GM23248 (cell line): ENCODE data around the gene PRKCE. TPM values are rescaled to one million over a fixed set of nuclear protein-coding genes. Genes with fewer than 3 reads are reported as not detected.

Experiments
- DNase-seq: peaks from one replicate; pipeline ENCODE4 v3.0.0-alpha.2; 2015
- H2AFZ ChIP-seq: fragments of 200-600 bp; sonication (generic); 2 replicates; pipeline ENCODE4 v1.6.1; 2016; ENCODE audit warnings: antibody characterized with exemption
- H3F3A ChIP-seq: fragments of 200-600 bp; sonication (generic); 2 replicates; pipeline ENCODE4 v1.6.1; 2016; ENCODE audit warnings: mild to moderate bottlenecking, antibody characterized with exemption, mixed run types; ENCODE audit not compliant: insufficient read depth
- H3K27ac ChIP-seq: fragments of 200-600 bp; sonication (generic); 2 replicates; pipeline ENCODE4 v1.5.1; 2016; ENCODE audit warnings: mild to moderate bottlenecking
- H3K27me3 ChIP-seq: fragments of 200-600 bp; sonication (generic); replicated peaks from 2 replicates; pipeline ENCODE4 v1.6.1; 2016; ENCODE audit warnings: mild to moderate bottlenecking; ENCODE audit not compliant: insufficient read depth
- H3K36me3 ChIP-seq: fragments of 200-600 bp; sonication (generic); 2 replicates; pipeline ENCODE4 v1.6.1; 2016; ENCODE audit warnings: low read depth, mild to moderate bottlenecking
- H3K4me1 ChIP-seq: fragments of 200-600 bp; sonication (generic); 2 replicates; pipeline ENCODE4 v1.6.1; 2016; ENCODE audit warnings: mild to moderate bottlenecking; ENCODE audit not compliant: insufficient read depth
- H3K4me2 ChIP-seq: fragments of 200-600 bp; sonication (generic); one replicate; pipeline ENCODE4 v1.6.1; 2016; ENCODE audit warnings: mild to moderate bottlenecking; ENCODE audit not compliant: unreplicated experiment
- H3K4me3 ChIP-seq: fragments of 200-600 bp; sonication (generic); 2 replicates; pipeline ENCODE4 v1.5.1; 2016; ENCODE audit warnings: mild to moderate bottlenecking
- H3K79me2 ChIP-seq: fragments of 200-600 bp; sonication (generic); 2 replicates; pipeline ENCODE4 v1.6.1; 2016; ENCODE audit warnings: mild to moderate bottlenecking; ENCODE audit not compliant: insufficient read depth
- H3K9ac ChIP-seq: fragments of 200-600 bp; sonication (generic); 2 replicates; pipeline ENCODE4 v1.6.1; 2016; ENCODE audit warnings: mild to moderate bottlenecking
- H3K9me2 ChIP-seq: fragments of 200-600 bp; sonication (generic); 2 replicates; pipeline ENCODE4 v1.6.1; 2016; ENCODE audit warnings: mixed run types, mild to moderate bottlenecking, moderate library complexity; ENCODE audit not compliant: insufficient read depth
- H3K9me3 ChIP-seq: fragments of 200-600 bp; sonication (generic); one replicate; pipeline ENCODE4 v1.6.1; 2017; ENCODE audit warnings: low read depth
- H4K20me1 ChIP-seq: fragments of 200-600 bp; sonication (generic); 2 replicates; pipeline ENCODE4 v1.6.0; 2016; ENCODE audit not compliant: insufficient read depth
- EZH2 ChIP-seq: fragments of 200-600 bp; sonication (generic); IDR thresholded peaks from 2 replicates; pipeline ENCODE4 v1.6.1; 2018; ENCODE audit warnings: antibody characterized with exemption, mild to moderate bottlenecking; ENCODE audit not compliant: insufficient read depth, poor library complexity, severe bottlenecking
- EZH2phosphoT487 ChIP-seq: fragments of 200-600 bp; sonication (generic); IDR thresholded peaks from 2 replicates; pipeline ENCODE4 v1.6.1; 2018; ENCODE audit warnings: antibody characterized with exemption, moderate library complexity, mild to moderate bottlenecking, low read depth; ENCODE audit not compliant: insufficient read depth
- WGBS, 2 experiments: methylation state at CpG; one replicate each; pipeline ENCODE4 v1.1.6; 2015 to 2017; ENCODE audit warnings: low lambda C conversion rate in 2 of 2, low coverage in 1 of 2; ENCODE audit errors: missing lambda C conversion rate in 2 of 2; 5-methylcytosine and 5-hydroxymethylcytosine counted together
- in situ Hi-C: fragments of 300-500 bp; cut with MboI; formaldehyde crosslinking; loops from 2 replicates; pipeline ENCODE4 v1.15.0; 2020
- polyA plus RNA-seq: library from polyadenylated mRNA; unstranded; fragments of >200 nt; fragmentation: Nextera tagmentation; extraction: Ambion mirVana; gene quantifications from 2 replicates; pipeline ENCODE4 v1.2.1, GENCODE V29; 2016
- total RNA-seq: library from RNA; depleted of rRNA; stranded (reverse); fragments of >200 nt; shearing (Covaris generic); gene quantifications from 2 replicates; pipeline ENCODE4 v1.2.3, GENCODE V29; 2014

PRKCE gene
- total and polyA plus RNA-seq, 2 experiments from 2014 or later = 5.9 to 7.0 TPM

DNA sequence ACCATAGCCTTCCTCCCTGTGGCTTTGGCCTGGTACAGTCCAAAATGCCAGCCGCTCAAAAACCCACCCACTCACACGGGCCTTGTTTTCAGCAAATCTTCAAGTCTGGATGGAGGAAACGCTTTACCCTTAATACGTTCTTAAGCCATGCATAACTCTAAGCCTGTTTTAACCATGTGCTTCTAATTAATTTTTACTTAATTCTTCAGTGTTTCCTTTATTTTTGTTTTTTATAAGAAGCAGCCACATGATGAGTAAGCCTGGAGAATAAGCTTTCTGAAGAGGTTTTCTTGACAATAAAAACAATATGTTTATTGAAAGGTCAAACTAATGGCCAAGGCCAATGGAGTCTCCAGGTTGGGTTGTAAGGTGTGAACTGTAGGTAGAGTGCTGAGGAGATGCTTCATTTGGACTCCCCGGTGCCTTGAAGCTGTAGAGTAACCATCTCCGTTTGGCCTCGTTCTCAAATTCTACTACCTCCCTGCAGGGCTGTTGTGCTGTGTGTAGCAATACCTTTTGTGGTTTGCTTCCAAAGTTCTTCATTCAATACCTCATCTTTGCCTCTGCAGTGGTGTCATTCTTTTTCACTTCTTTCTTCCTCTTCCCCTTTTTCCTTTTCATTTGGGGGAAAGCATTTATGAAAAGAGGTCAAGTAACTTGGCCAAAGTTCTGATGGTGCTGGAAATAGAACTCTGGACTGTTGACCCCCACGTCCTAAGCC lies 113.7 kb downstream of the PRKCE start:
- Histone ChIP-seq H3K27me3 (no peaks in the 10 kb centered on the region), H3K4me1 (peaks cover 10% of the 10 kb centered on the region), H3K27ac (no peak overlapping the region), H4K20me1 (no peaks in the 10 kb centered on the region), H3K9me2 (no peaks in the 10 kb centered on the region), H3K36me3 (no peaks in the 10 kb centered on the region), H3K9me3 (no peaks in the 10 kb centered on the region), H3K4me3 (no peak overlapping the region), H3K9ac (no peak overlapping the region), H2AFZ (no peak overlapping the region), H3F3A (peaks cover 6% of the 10 kb centered on the region; the same call in 1 of the 2 replicates), H3K79me2 (peaks cover 80% of the 10 kb centered on the region), H3K4me2 (no peak overlapping the region)
- in situ Hi-C loops = no loop called here
- no peak for DNase-seq
- TF ChIP-seq EZH2phosphoT487 = no peak
- TF ChIP-seq EZH2 = no peak
- 46 to 48% methylated on average over 8 of the region's 8 CpGs for WGBS, 2 experiments

DNA sequence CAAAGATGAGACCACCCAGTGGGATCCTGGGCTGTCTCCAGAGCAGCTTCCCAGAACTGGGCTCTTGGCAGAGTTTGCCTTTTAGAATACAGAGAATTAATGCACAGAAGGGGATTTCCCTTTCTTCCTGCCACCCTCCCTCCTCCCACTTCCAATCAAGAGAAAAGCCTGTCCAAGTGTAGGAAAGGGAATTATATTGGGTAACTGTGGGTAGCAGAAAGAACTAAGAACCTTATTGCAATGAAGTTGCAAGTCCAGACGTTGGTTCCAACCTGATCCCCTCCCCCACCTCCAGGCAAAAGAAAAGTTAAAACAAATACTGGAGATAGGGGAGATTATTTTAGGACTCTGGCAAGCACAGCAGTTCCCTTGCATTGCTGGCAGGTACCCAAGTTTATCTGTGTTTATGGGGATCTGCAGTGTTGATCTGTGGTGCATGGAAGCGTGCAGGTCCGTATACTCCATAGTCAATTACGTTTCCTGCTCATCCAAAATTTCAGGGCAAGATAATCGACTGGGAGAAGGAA lies 114.3 kb downstream of the PRKCE start:
- DNase-seq = no peak
- no peak overlapping the region for H3K27ac ChIP-seq
- peaks cover 13% of the 10 kb centered on the region for H3K4me1 ChIP-seq
- WGBS, 2 experiments = 67 to 70% methylated on average over 5 of the region's 5 CpGs
- no peak for TF ChIP-seq EZH2
- no peak for TF ChIP-seq EZH2phosphoT487
- H3F3A ChIP-seq = no peaks in the 10 kb centered on the region
- no peak overlapping the region for H3K9ac ChIP-seq
- no peaks in the 10 kb centered on the region for H3K36me3 ChIP-seq
- H2AFZ ChIP-seq = no peak overlapping the region
- in situ Hi-C loops = no loop called here
- no peak overlapping the region for H3K4me2 ChIP-seq
- peaks cover 85% of the 10 kb centered on the region for H3K79me2 ChIP-seq
- H3K9me3 ChIP-seq = no peaks in the 10 kb centered on the region
- peaks cover 2% of the 10 kb centered on the region; the same call in 1 of the 2 replicates for H4K20me1 ChIP-seq
- no peak overlapping the region for H3K4me3 ChIP-seq
- H3K27me3 ChIP-seq = no peaks in the 10 kb centered on the region
- H3K9me2 ChIP-seq = no peaks in the 10 kb centered on the region

DNA sequence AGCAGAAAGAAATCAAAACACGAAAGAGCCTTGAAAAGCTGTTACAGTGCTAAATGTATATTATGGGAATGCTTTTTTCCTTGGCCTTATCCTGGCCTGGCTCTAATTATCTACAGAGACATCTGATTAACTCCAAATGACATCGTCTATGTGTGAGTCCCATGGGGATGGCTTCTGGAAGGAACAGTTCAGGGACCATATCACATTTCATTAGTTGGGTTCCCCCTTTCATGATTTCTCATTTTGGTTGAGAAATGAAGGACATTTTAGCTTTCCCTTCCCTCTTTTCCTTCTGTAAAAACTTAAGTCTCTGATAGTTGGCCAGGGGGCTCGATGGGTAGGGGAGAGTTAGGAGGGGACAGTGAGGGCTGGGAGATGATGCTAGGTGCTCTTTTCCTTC lies 116.7 kb downstream of the PRKCE start:
- TF ChIP-seq EZH2phosphoT487 (no peak), EZH2 (no peak)
- Histone ChIP-seq H3K4me3 (no peak overlapping the region), H3K9ac (no peak overlapping the region), H3K27me3 (no peaks in the 10 kb centered on the region), H3K36me3 (no peaks in the 10 kb centered on the region), H3K4me2 (no peak overlapping the region), H2AFZ (no peak overlapping the region), H3K27ac (no peak overlapping the region), H3K9me3 (no peaks in the 10 kb centered on the region), H3K9me2 (no peaks in the 10 kb centered on the region), H3K4me1 (peaks cover 22% of the 10 kb centered on the region), H3K79me2 (peaks cover 86% of the 10 kb centered on the region), H4K20me1 (peaks cover 2% of the 10 kb centered on the region; the same call in 1 of the 2 replicates), H3F3A (no peaks in the 10 kb centered on the region)
- no peak for DNase-seq
- in situ Hi-C loops = no loop called here
- WGBS, 2 experiments = 48 to 50% methylated on average over 3 of the region's 3 CpGs

DNA sequence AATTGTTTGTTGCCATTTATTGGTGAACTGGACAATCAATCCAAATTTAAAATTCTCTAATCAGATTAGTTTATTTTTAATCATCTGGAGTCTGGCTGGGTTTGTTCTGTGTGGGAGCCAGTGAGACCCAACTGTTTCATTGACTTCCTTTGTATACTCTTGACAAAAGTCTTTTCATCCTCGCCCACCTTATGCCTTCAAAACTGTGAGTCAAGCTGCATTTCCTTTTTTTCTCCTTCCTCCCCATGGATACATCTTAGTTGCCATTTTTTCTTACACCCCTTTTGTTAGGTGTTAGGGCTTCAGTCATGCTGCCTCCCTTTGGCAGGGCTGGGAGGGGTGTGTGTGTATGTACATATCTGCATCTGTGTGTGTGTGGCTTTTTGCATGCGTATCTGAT lies 117.6 kb downstream of the PRKCE start:
- H3K9ac ChIP-seq = no peak overlapping the region
- no peaks in the 10 kb centered on the region for H3K9me2 ChIP-seq
- DNase-seq = no peak
- H3K27ac ChIP-seq = no peak overlapping the region
- in situ Hi-C loops = no loop called here
- no peaks in the 10 kb centered on the region for H3F3A ChIP-seq
- no peaks in the 10 kb centered on the region for H3K36me3 ChIP-seq
- H3K4me1 ChIP-seq = peaks cover 22% of the 10 kb centered on the region
- H3K27me3 ChIP-seq = no peaks in the 10 kb centered on the region
- peaks cover 87% of the 10 kb centered on the region for H3K79me2 ChIP-seq
- H3K4me2 ChIP-seq = no peak overlapping the region
- H3K9me3 ChIP-seq = no peaks in the 10 kb centered on the region
- no peak overlapping the region for H3K4me3 ChIP-seq
- H4K20me1 ChIP-seq = peaks cover 2% of the 10 kb centered on the region; the same call in 1 of the 2 replicates
- no peak for TF ChIP-seq EZH2
- no peak for TF ChIP-seq EZH2phosphoT487
- WGBS, 2 experiments = 94 to 98% methylated on average over 2 of the region's 2 CpGs
- no peak overlapping the region for H2AFZ ChIP-seq
